Stimulated activated memory B cell treated with anti-CD40 and anti-IgM and Interleukin-4, amounts not matched to agents 10 μg/mL and 1 μg/mL and 100 μg/mL, for 72 hours (primary cell): Measurements from ENCODE around the gene COL8A1.
"Not testable (repeated sequence)": the region's sequence is repeated elsewhere in the genome, so short reads cannot be mapped to it uniquely, and the experiment has no call there.

ENCODE experiments used
- ATAC-seq: fragments of 150-1000 bp; cut with Tn5 transposase; 2 replicates; pipeline ENCODE4 v1.10.0; 2021
- H3K27ac Mint-ChIP-seq: one replicate; pipeline ENCODE4 v1.8.0; 2022; ENCODE audit warnings: mild to moderate bottlenecking, mixed read lengths
- H3K27me3 Mint-ChIP-seq: one replicate; pipeline ENCODE4 v1.8.0; 2022; ENCODE audit warnings: mixed read lengths
- H3K36me3 Mint-ChIP-seq: one replicate; pipeline ENCODE4 v1.8.0; 2022; ENCODE audit warnings: mixed read lengths
- H3K4me1 Mint-ChIP-seq: one replicate; pipeline ENCODE4 v1.8.0; 2022; ENCODE audit warnings: mixed read lengths
- H3K4me3 Mint-ChIP-seq: one replicate; pipeline ENCODE4 v1.8.0; 2022; ENCODE audit warnings: mild to moderate bottlenecking, moderate library complexity, mixed read lengths
- H3K9me3 Mint-ChIP-seq: one replicate; pipeline ENCODE4 v1.8.0; 2022; ENCODE audit warnings: mixed read lengths

COL8A1 gene

DNA sequence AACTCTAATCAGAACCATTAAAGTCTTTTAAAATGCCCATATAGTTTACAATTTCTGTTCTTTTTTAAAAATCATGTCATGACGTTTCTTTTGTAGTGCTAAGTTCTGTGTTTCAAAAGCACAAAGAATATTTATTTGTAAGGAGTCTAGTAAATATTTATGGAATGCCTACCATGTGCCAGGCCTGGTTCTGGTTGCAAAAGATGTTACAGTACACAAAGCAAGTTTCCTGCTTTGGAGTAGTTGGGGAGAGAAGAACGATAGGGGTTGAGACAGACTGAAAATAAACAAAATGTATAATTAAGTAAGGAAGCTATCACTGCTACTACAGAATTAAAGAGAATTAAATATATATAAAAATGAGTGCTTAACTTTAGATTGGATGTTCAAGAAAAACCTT, 92.5 kb downstream of the COL8A1 start:
- no peak overlapping the region for H3K27ac Mint-ChIP-seq
- H3K36me3 Mint-ChIP-seq: no peaks in the 10 kb centered on the region
- peaks cover 3% of the 10 kb centered on the region for H3K9me3 Mint-ChIP-seq
- H3K4me1 Mint-ChIP-seq: no peaks in the 10 kb centered on the region
- H3K4me3 Mint-ChIP-seq: no peak overlapping the region
- ATAC-seq: no peak
- H3K27me3 Mint-ChIP-seq: no peaks in the 10 kb centered on the region

DNA sequence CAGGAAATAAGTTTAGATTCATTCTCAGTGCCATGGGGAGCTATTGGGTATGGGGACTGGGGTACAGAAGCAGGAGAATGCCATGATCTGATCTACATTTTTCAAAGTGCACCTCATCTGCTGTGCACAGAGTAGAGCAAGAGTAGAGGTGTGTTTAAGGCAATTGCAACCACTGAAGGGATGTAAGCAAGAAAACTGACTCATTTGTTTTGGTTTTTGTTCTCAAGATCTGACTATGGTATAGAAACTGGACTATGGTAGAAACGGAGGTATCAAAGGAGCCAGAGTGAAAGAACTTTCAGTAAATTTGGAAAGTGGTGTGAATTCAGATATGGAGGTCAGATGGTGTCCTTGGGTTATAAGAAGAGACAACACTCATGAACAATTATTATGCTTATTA, 93.1 kb downstream of the COL8A1 start:
- peaks cover 3% of the 10 kb centered on the region for H3K9me3 Mint-ChIP-seq
- ATAC-seq: no peak
- no peaks in the 10 kb centered on the region for H3K27me3 Mint-ChIP-seq
- H3K4me1 Mint-ChIP-seq: no peaks in the 10 kb centered on the region
- no peak overlapping the region for H3K4me3 Mint-ChIP-seq
- H3K36me3 Mint-ChIP-seq: no peaks in the 10 kb centered on the region
- H3K27ac Mint-ChIP-seq: no peak overlapping the region

DNA sequence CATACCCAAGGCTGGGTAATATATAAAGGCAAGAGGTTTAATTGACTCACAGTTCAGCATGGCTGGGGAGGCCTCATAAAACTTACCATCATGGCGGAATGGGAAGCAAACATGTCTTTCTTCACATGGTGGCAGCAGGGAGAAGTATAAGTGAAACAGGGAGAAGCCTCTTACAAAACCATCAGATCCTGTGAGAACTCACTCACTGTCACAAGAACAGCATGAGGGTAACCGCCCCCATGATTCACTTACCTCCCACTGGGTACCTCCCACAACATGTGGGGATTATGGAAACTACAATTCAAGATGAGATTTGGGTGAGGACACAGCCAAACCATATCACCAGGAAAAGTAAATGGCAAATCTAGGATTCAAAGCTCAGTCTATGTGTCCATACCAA, 102.0 kb downstream of the COL8A1 start:
- H3K27ac Mint-ChIP-seq, ATAC-seq, H3K27me3 Mint-ChIP-seq, H3K9me3 Mint-ChIP-seq, H3K4me3 Mint-ChIP-seq, H3K4me1 Mint-ChIP-seq, H3K36me3 Mint-ChIP-seq: not testable (repeated sequence)

DNA sequence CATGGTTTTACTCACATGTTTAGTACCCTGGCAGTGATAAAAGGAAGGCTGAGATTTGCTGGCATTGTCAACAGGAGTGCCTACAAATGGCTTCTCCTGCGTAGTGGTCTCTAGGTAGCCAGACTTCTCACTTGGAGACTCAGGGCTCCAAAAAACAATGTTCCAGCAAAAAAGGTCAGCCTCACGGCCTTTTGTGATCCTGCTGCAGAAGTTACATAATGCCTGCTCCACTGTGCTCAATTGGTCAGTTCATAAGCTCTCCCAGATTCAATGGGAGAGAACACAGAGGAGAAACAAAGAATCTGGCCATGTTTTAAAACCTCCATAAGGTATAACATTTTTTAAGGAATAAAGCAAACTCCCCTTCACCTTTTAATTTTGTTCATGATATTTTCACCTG, 103.2 kb downstream of the COL8A1 start:
- no peaks in the 10 kb centered on the region for H3K27me3 Mint-ChIP-seq
- H3K4me1 Mint-ChIP-seq: no peaks in the 10 kb centered on the region
- no peak overlapping the region for H3K4me3 Mint-ChIP-seq
- no peaks in the 10 kb centered on the region for H3K9me3 Mint-ChIP-seq
- no peak overlapping the region for H3K27ac Mint-ChIP-seq
- no peaks in the 10 kb centered on the region for H3K36me3 Mint-ChIP-seq
- no peak for ATAC-seq

- no peak overlapping the region for H3K27ac Mint-ChIP-seq
- no peak for ATAC-seq
- H3K9me3 Mint-ChIP-seq: no peaks in the 10 kb centered on the region
- no peaks in the 10 kb centered on the region for H3K27me3 Mint-ChIP-seq
- H3K4me1 Mint-ChIP-seq: no peaks in the 10 kb centered on the region
- no peaks in the 10 kb centered on the region for H3K36me3 Mint-ChIP-seq
- no peak overlapping the region for H3K4me3 Mint-ChIP-seq
Measured at GRCh38 chr3:99747915-99748314, 109.5 kb downstream of the COL8A1 start.

- ATAC-seq: no peak
- H3K36me3 Mint-ChIP-seq: no peaks in the 10 kb centered on the region
- H3K9me3 Mint-ChIP-seq: no peaks in the 10 kb centered on the region
- no peak overlapping the region for H3K27ac Mint-ChIP-seq
- no peaks in the 10 kb centered on the region for H3K27me3 Mint-ChIP-seq
- no peak overlapping the region for H3K4me3 Mint-ChIP-seq
- no peaks in the 10 kb centered on the region for H3K4me1 Mint-ChIP-seq
Measured at GRCh38 chr3:99751649-99752048, 113.3 kb downstream of the COL8A1 start.

DNA sequence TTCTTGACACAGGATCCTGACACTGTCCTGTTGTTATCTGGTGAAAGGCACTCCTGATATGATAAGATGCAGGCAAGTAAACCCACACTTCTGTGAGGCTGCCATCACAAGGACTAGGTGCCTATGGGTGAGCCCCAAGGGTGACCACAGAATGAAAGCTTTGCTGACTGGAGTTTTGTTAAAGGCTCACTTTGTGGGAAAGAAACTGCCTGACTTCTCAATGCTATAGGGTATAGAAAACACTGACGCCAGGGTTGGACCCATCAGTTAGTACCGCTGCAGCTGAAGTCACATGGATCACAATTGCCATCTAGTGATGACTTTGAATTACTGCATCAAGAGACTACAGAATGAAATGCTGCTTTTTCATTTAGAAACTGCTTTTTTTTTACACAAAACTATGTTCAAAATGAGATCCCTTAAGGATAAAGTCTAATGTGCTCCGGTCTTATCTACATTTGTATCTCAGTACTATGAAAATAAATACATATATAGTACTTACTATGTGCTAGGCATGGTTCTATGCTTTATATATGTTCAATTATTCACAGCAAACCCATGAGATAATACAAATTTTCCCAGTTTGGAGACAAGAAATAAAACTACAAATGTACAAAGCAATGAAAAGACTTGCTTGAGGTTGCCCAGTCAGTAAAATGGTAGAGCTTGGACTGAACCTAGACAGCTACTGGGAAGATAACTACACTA, 115.0 kb downstream of the COL8A1 start:
- Mint-ChIP-seq H3K27ac (no peak overlapping the region), H3K4me1 (no peaks in the 10 kb centered on the region), H3K4me3 (no peak overlapping the region), H3K9me3 (no peaks in the 10 kb centered on the region), H3K36me3 (no peaks in the 10 kb centered on the region), H3K27me3 (no peaks in the 10 kb centered on the region)
- peak; percentile 58 for ATAC-seq

DNA sequence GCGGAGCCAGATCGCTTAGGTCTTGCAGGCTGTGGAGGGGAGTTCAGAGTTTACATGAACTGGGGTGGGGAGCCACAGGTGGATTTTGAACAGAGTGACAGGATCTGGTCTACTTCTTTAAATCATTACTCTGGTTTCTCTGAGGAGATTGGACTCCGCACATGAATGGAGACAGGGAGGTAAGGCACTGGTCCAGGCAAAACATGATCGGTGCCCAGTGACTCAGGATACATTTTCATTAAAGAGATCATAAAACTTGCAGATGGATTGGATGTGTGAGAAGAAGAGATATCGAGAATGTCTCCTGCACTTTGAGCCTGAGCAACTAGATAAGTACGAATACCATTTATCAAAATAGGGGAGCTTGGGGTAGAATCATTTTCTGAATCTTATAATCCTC, 117.4 kb downstream of the COL8A1 start:
- Mint-ChIP-seq H3K4me1 (no peaks in the 10 kb centered on the region), H3K4me3 (no peak overlapping the region), H3K36me3 (no peaks in the 10 kb centered on the region), H3K9me3 (no peaks in the 10 kb centered on the region), H3K27me3 (no peaks in the 10 kb centered on the region), H3K27ac (no peak overlapping the region)
- no peak for ATAC-seq

GRCh38 chr3:99757966-99758365, 119.6 kb downstream of the COL8A1 start:
- Mint-ChIP-seq H3K4me3 (no peak overlapping the region), H3K36me3 (no peaks in the 10 kb centered on the region), H3K4me1 (no peaks in the 10 kb centered on the region), H3K27me3 (peaks cover 9% of the 10 kb centered on the region), H3K27ac (no peak overlapping the region), H3K9me3 (no peaks in the 10 kb centered on the region)
- ATAC-seq: no peak

DNA sequence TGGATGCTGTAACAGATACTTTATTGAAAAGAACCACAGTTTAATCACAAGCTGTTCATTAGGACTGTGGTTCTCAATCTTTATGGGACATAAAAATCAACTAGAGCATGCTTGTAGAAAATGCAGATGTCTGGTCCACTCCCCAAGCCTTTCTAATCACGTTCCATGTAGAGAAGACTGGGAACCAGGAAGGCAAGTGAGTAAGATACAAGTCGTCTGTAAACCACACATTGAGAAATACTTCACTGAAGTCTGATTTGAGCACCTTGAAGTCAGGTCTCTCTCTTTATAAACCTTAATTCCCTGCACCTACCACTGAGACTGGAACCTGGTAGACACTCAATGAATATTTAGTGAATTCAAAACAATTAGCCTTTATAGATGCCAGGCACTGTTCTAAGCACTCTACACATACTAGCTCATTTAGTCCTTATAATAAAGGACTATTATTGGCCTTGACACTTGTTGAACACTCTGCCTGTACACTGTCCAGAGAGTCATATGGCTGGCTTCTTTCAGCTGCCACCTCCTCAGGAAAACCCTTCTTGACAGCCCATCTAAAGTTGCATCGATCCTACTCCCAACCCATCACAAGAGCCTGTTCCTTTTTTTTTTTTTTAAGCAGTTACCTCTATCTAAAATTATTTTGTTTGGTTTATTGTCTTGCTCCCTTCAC, 120.2 kb downstream of the COL8A1 start:
- H3K27ac Mint-ChIP-seq: no peak overlapping the region
- no peaks in the 10 kb centered on the region for H3K36me3 Mint-ChIP-seq
- ATAC-seq: no peak
- peaks cover 9% of the 10 kb centered on the region for H3K27me3 Mint-ChIP-seq
- H3K4me1 Mint-ChIP-seq: no peaks in the 10 kb centered on the region
- no peak overlapping the region for H3K4me3 Mint-ChIP-seq
- no peaks in the 10 kb centered on the region for H3K9me3 Mint-ChIP-seq

- no peak for ATAC-seq
- Mint-ChIP-seq H3K27me3 (peaks cover 9% of the 10 kb centered on the region), H3K4me1 (no peaks in the 10 kb centered on the region), H3K9me3 (no peaks in the 10 kb centered on the region), H3K27ac (no peak overlapping the region), H3K36me3 (no peaks in the 10 kb centered on the region), H3K4me3 (no peak overlapping the region)
Measured at GRCh38 chr3:99760031-99760430, 121.6 kb downstream of the COL8A1 start.

DNA sequence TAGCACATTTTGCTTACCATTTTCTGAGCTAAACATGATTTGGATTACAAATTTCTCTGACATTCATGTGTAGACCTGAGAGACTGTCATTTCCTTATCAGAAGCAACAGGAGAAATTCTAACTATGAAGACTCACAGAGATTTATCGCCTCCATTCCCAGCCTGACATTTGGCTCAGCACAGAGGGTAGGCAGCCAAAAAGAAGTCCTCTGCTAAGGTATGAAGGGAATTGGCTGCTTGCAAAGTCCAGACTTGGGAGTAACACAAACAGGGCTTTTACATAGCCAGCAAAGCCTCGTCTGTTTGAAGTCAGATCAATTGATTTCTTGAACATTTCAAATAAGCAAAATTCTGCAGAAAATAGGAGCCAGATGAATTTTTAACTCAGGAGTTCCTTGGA, 122.2 kb downstream of the COL8A1 start:
- no peak for ATAC-seq
- peaks cover 9% of the 10 kb centered on the region for H3K27me3 Mint-ChIP-seq
- H3K4me1 Mint-ChIP-seq: no peaks in the 10 kb centered on the region
- H3K36me3 Mint-ChIP-seq: no peaks in the 10 kb centered on the region
- no peaks in the 10 kb centered on the region for H3K9me3 Mint-ChIP-seq
- no peak overlapping the region for H3K27ac Mint-ChIP-seq
- H3K4me3 Mint-ChIP-seq: no peak overlapping the region

- Mint-ChIP-seq H3K36me3 (no peaks in the 10 kb centered on the region), H3K4me3 (no peak overlapping the region), H3K27ac (no peak overlapping the region), H3K27me3 (peaks cover 9% of the 10 kb centered on the region), H3K9me3 (no peaks in the 10 kb centered on the region), H3K4me1 (no peaks in the 10 kb centered on the region)
- no peak for ATAC-seq
Measured at GRCh38 chr3:99761415-99762165, 123.2 kb downstream of the COL8A1 start.

GRCh38 chr3:99762901-99763300, 124.5 kb downstream of the COL8A1 start:
- Mint-ChIP-seq H3K27ac (no peak overlapping the region), H3K4me3 (no peak overlapping the region), H3K4me1 (no peaks in the 10 kb centered on the region), H3K9me3 (no peaks in the 10 kb centered on the region), H3K27me3 (peaks cover 9% of the 10 kb centered on the region), H3K36me3 (no peaks in the 10 kb centered on the region)
- ATAC-seq: no peak

GRCh38 chr3:99764377-99764776, 126.0 kb downstream of the COL8A1 start:
- Mint-ChIP-seq H3K9me3 (no peaks in the 10 kb centered on the region), H3K27me3 (peaks cover 9% of the 10 kb centered on the region), H3K4me3 (no peak overlapping the region), H3K27ac (no peak overlapping the region), H3K4me1 (no peaks in the 10 kb centered on the region), H3K36me3 (no peaks in the 10 kb centered on the region)
- ATAC-seq: no peak
